ENCODE results near the gene METAP1D.
"Not testable (repeated sequence)": the region's sequence is repeated elsewhere in the genome, so short reads cannot be mapped to it uniquely, and the experiment has no call there.

METAP1D gene

DNA sequence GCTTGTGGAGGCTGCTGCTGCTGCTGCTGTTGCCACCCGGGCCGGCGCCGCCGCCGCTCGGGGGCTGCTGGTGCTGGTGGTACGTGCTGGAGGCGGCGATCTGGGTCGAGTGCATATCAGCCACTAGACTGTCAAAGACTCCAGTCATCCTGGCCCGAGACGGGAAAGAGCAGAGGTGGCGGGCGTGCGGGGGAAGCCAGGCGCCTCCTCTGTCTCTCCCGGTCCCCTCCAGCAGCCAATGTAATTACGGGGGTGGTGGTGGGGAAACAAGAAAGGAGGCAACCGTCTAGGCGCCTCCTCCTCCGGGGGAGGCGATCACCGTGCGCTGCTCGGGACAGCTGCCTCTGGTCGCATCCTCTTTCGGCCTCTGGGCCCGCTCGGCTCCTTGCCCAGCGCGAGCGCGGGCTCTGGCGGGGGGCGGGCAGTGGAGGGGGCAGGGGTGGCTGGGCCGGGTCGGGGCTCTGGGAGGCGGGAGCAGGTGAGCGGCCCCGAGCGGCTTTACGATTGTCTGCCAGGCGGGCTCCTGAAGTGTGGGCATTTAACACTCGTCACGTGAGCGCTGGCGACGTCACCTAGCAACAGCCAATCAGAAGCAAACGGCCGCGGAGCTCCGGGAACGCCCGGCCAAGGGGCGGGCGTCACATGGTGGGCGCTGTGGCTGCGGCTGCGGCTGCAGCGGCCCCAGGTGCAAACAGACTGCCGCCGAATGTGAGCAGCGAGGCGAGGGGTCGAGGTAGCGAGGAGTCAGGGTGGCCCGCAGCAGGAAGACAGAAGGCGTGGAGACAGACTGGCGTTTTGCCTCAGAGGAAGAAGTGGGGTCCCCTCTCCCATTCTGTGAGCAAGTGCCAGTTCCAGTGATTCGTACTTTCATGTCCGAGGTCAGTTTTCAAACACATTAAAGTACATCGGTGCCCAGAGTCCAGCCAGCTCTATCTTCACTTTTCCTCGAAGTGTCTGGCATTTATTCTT, 102.9 kb downstream of the METAP1D start, which contains the start of gene DLX2:
Gene DLX2, minus strand, starts transcription at position 510 of the 969 bp plus-strand sequence. Its CDS starts 362 bp downstream, at position 148.
- DNase-seq (ENCODE audit: low read depth) = peak; percentile 58

DNA sequence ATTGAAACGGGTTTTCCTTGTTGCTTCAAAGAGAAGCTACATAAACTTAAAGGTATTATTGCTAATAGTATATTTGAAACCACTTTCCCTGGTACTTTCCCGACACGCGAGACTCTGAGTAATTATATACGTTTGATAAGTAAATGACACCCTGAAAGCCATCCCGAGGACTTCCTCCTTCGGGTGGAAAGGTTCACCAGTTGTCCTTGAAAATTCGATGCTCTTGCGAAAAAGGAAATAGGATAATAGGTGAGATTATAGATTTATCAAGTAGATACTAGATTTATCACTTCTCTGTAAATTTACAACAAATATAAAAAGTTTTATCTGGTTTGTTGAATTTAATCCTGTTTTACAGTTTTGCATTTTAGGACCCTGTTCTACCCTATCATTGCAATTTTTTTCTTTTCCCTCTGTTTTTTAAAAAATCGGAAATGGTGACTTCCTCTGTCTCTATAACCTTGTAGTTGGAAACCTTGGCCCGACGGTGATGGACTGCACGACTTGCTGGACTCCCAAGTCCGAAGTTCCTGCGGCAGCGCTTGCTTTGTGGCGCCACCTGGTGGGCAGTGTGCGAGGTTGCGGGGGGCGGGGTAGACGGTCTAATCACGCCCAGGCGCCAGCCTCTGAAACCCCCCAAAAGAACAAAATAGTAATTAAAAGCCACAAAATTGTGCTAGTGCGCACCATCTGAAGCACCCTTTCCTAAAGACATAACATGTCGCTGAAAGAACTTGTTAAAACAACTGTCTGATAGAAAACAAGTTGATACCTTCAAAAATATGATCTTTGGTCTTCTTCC, 103.9 kb downstream of the METAP1D start:
- DNase-seq (ENCODE audit: low read depth) = peak; percentile 77

DNA sequence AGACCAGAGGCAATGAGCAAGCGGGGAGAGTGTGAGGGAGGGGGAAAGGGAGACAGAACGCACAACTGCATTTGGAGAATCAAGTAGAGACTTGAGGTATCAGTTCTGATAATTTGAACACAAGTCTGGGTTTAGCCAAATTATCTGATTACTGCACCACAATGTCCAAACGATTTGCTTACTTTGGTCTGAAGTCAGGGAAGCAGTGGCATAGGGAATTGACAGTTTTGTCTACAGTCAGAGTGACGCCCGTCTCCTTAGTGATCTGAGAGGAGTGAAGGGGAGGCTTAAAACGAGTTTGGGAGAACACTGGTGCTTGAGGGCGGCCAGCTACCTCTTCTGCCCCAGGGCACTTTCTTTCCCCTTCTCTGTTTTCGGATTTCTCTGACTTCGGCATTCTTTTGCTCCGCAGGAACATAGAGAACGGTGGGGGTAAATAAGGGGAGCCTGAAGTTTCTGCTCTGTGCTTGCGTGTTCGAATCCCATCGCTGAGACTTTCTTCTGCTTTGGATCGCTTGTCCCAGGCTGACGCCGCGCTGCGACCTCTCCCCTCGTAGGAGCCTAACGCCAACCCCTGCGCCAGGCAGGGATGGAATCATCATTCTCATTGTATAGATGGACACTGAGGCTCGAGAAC, 105.8 kb downstream of the METAP1D start:
- DNase-seq (ENCODE audit: low read depth) = no peak

DNA sequence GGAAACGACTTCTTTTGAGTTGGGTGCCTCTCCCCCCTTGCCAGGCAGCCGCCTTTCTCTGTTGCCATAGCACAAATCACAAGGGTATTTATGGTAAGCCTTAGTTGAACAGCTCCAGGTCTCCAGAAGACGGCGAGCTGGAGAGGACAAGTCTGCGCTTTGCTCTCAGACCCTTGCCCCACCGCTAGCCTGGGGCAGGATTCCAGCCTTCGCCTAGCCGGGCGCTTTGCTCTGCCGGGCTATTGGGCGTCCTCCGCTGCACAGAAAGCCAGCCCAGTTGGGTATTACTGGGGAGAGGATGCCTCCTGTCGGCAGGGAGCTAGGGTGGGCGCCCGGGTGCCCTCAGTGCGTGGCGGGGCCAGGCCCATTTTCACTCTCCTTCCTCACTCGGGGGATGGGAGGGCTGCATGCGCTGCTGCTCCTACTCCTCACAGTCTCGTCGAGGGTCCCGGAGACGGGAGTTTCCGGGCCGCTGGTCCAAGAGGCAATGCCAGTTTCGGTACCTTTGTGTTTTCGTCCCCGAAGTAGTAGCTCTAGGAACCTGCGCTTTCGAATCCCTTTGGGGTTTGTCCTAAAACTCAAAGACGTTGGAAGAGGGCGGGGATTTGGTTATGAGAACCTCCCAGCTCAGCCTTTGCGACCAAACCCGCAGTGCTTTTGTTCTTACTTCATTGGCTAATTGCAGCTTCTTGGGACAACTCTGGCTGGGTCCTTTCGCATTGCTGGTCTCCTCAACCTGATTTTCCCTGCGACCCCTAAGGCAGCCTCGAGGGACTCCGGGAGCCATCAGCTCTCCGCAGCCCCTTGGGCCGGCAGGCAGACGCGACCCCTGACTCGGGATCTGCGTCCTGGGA, 106.6 kb downstream of the METAP1D start:
- DNase-seq (ENCODE audit: low read depth) = no peak

DNA sequence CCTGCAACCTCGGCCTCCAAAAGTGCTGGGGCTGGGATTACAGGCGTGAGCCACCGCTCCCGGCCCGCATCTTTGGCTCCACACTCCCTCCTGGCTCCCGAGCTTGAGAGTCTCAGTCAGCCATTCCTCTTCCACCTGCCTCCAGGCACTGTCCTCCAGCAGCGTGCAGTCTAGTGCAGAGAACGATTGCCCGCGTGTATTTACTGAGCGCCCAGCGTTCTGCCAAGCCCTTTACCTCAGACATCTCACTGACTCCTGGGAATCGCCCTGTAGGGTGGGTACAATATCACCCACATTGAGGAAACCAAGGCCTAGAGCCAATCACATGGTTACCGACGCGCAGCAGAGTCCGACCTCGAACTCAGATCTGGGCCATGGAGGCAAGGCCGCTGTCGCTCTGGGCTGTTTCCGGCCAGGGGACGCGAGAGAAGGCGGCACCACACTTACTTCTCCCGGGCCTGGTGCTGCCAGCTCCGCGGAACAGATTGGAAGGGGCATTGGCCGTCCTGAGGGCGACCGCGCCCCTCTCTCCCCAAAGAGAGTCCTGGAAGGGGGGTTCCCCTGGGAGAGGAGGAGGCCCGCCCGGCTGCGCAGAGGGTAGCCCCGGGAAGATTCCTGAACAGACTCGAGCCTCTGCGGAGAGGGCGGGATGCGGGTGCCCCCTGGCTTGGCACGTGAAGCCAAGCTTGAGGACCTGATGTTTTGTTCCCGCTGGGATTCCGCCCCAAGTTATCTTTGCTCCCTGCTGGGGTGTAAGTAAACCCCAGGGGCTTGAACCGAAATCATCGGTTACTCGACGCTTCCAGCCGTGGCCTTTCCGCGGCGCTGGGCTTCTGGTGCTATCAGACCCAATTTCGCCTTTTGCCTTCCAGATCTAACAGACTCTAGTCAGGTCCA, 108.2 kb downstream of the METAP1D start:
- no peak for DNase-seq (ENCODE audit: low read depth)

DNA sequence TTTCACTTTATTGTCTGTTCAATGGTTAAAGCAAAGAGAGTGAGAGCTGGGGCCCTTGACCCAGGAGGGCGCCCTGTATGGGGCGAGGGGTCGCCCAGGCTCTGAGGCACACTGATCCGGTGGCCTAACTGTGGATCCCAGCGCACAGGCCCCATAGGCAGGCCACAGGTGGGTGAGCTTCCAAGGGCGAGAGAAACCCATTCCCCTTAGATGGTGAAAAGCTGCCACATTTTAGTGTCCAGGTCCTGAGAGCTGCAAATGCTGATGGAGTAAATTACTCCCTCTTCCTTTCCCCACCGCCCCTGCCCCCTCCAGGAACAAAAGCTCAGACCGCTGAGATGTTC, 108.8 kb downstream of the METAP1D start:
- no peak for DNase-seq (ENCODE audit: low read depth)

DNA sequence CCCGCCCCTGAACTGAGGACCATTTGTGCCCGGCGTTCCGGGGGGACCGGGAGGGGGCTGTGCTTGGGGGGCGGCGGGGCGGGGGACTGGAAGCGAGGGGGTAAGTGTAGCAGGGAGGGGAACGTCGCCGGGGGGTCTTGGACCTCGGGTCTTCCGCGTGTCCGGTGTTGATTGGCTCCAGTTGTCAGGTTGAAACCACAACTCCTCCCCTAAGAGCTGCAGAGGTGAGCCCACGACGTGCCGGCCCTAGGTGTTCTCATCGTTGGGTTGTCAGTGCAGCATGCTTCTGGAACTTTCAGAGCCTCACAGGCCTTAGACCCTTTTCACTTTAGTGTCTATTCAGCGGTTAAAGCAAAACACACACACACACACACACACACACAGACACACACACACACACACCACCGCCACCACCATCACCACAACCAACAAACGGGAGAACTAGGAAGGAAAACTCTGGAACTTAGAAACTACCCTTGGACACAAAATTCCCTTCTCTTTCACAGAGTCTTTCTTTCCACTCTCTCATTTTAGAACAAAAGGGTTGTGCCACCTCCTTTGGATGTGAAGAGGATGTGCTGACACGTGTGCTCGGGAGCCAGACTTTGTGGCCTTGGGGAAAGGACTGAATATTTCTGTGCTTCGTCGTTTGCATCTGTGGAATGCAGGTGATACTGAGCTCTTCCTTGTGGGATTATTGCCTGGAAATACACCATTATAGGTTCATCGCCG, 109.7 kb downstream of the METAP1D start:
- no peak for DNase-seq (ENCODE audit: low read depth)

DNA sequence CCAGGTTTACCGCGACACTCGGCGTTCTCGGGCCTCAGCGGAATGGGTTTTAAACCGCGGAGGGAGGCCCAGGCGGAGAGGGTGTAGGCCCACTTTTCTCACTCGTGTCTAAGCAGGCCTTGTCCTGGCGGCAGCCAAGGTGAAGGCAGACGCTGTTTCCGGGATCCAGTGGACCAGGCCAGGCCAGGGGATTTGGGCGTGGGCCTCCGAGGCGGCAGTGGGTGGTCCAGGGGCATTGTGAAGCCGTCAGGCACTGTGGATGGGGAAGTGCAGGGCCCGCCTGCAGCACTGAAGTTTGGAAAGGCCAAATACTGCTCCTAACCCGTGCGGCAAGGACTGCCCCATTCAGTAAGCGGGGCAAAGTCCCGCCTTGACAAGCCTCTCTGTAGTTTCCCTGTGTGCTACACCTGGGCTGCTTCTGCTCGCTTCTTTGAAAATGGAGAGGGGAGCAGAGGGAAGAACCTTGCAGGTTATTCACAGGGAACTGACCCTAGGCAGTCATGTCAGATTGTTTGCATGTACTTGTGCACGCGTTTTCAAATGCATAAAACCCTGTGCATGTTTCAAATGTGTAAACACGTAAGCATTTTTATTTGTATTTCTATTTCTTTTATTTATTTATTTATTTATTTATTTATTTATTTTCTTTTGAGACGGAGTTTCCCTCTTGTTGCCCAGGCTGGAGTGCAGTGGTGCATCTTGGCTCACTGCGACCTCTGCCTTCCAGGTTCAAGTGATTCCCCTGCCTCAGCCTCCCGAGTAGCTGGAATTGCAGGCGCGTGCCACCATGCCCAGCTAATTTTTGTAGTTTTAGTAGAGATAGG, 110.4 kb downstream of the METAP1D start:
- DNase-seq (ENCODE audit: low read depth) = no peak

DNA sequence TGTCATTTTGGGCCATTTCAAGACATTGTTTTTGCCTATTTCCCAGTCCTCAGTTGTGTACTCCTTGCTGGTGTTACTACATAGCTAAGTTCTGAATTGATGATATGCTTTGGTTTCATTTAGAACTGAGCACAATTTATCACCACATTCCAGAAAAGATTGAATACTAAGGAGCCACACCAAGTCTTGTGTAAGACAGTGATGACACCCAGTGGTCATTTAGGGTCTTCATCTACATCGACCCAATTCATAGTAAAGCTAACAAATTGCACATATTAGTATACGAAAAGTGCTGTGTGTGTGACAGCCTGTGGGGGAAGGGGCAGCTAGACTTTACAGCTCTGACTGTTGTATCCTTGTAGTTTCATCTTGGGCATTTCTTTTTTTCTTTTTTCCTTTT, 113.9 kb downstream of the METAP1D start:
- no peak for DNase-seq (ENCODE audit: low read depth)

DNA sequence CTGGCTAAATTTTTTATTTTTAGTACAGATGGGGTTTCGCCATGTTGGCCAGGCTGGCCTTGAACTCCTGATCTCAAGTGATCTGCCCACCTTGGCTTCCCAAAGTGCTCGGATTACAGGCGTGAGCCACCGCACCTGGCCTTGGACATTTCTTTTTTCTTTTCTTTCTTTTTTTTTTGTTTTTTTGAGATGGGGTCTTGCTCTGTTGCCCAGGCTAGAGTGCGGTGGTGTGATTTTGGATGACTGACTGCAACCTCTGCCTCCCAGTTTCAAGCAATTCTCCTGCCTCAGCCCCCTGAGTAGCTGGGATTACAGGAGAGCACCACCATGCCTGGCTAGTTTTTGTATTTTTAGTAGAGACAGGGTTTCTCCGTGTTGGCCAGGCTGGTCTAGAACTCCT, 114.4 kb downstream of the METAP1D start:
- not testable (repeated sequence) for DNase-seq (ENCODE audit: low read depth)

DNA sequence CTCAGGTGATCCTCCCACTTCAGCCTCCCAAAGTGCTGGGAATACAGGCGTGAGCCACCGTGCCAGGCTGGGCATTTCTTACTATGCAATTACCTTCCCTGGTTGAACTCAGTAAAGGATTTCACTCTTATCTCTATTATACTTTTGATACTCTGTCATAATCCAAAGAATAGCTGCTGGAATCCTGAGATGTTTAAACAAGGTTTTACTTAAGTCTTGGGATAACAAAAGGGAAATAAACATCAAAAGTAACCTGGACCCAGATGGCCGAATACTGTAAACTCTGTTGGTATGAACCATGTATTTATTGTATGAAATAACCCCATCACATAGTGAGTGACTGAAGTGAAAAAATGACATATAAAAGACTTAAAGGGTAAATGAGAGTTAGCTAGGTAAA, 114.8 kb downstream of the METAP1D start:
- no peak for DNase-seq (ENCODE audit: low read depth)

DNA sequence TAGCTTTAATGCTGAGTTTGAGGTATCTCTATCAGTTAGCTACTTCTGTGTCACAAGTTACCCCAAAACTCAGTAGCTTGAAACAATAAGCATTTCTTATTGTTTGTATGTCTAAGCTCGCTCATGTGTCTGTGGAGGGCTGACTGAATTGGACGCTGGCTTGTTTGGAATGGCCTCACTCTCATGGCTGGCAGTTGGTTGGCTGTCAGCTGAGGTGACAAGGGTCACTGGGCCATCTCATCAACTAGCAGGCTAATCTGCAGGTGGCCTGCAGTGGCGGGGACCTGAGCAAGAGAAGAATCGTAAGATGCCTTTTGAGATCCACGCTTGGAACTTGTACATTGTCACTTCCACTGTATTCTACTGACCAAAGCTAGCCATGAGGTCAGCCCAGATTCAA, 116.4 kb downstream of the METAP1D start:
- no peak for DNase-seq (ENCODE audit: low read depth)

DNA sequence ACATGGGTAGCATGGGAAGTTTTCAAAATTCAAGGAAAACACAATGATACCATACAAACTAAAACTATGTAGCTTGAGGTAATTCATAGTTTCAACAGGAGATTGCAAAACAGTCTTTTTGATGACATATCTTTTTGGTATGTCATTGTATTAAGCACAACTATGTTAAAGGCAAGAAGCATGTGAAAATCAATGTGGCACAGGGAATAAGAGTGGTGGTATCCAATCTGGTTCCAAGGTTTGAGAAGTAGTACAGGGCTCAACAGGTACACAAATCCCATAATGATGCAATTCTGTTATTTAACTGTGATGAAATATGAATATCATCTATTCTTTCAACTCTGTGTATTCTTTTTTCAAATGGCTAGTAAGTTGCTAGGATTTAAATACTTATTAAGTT, 119.3 kb downstream of the METAP1D start:
- no peak for DNase-seq (ENCODE audit: low read depth)

DNA sequence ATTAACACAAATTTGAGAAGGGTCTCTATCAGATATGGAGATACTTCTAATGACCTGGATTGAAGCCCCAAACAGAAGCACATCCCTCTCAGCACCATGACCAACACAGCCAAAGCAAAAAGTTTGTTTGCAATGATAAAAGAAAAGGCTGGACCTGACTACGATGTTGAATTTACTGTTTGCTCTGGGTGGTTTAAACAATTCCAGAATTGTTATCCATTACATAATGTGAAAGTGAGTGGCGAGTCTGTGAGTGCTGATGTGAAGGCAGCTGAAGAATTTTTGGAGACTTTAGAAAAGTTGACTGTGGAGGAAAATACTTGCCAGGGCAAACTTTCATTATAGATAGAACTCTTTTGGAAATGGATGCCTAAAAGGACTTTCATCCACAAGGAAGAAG, 120.4 kb downstream of the METAP1D start:
- DNase-seq (ENCODE audit: low read depth) = no peak

DNA sequence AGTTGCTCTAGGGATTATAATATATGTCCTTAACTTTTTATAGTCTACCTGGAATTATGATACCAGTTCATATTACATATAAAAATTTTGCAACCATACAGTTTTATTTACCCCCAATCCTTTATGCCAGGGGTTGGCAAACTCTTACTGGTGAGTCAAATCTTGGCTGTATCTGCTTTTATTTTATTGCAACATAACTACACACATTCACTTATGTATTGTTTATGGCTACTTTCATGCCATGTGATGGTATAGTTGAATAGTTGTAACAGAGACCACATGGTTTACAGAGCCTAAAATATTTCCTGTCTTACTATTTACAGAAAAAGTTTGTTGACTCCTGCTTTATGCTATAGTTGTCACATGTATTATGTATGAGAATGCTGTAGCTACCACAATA, 128.7 kb downstream of the METAP1D start:
- DNase-seq (ENCODE audit: low read depth) = no peak

DNA sequence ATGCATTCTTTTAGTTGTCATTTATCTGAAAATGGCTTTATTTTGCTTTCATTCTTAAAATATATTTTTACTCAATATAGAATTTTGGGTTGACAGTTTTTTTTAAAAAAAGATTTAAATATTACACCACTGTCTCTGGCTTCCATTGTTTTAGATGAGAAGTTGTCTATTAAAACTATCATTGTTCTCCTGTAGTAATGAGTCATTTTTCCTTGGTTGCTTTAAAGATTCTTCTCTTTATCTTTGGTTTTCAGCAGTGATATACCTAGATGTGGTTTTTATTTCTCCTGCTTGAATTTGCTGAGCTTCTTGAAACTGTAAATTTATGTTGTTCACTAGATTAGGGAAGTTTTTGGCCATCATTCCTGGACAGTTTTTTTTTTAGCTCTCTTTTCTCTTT, 129.7 kb downstream of the METAP1D start:
- no peak for DNase-seq (ENCODE audit: low read depth)

All from fibroblast of the conjunctiva (primary cell).